HEK293 (cell line): ENCODE data around the gene UBXN6.

Experiments used
- CTCF ChIA-PET: fragments of 350-600 bp; formaldehyde crosslinking; extraction: SDS; loops from one replicate; lab custom pipeline; 2021; ENCODE audit warnings: antibody characterized with exemption; lab: Yijun Ruan, JAX
- POLR2A ChIA-PET: fragments of 300-600 bp; formaldehyde crosslinking; extraction: SDS; loops from one replicate; lab custom pipeline; 2020; ENCODE audit warnings: antibody characterized with exemption, inconsistent platforms; lab: Yijun Ruan, JAX
- H3K27ac ChIP-seq: fragments of 200-500 bp; sonication (Bioruptor generic); 2 replicates; pipeline ENCODE4 v1.5.1; 2014; ENCODE audit warnings: low read depth, low read length, control low read depth, inconsistent platforms; ENCODE audit errors: extremely low read depth
- H3K36me3 ChIP-seq, 2 experiments: fragments of 200-500 bp in 1 of 2; sonication (Bioruptor generic) in 1 of 2; 1 replicate in 1 of 2; 2 replicates in 1 of 2; pipeline ENCODE4 v1.5.1; 2014 to 2017; ENCODE audit warnings: inconsistent platforms in 2 of 2, low read length in 2 of 2; ENCODE audit not compliant: control insufficient read depth in 2 of 2, insufficient read depth in 1 of 2
- H3K4me1 ChIP-seq: fragments of 200-500 bp; sonication (Bioruptor generic); 2 replicates; pipeline ENCODE4 v1.5.1; 2014; ENCODE audit warnings: mild to moderate bottlenecking, low read length, inconsistent platforms; ENCODE audit not compliant: control insufficient read depth, insufficient read depth
- H3K4me3 ChIP-seq: 2 replicates; pipeline ENCODE4 v1.5.1; 2011; ENCODE audit warnings: low read depth, mild to moderate bottlenecking, control low read depth, low read length, moderate library complexity
- H3K9me3 ChIP-seq: fragments of 200-500 bp; sonication (Bioruptor generic); 2 replicates; pipeline ENCODE4 v1.5.1; 2014; ENCODE audit warnings: low read depth, low read length, inconsistent platforms; ENCODE audit not compliant: control insufficient read depth, insufficient read depth
- GLI4 ChIP-seq: fragments of 450-650 bp; formaldehyde crosslinking; IDR thresholded peaks from 2 replicates; pipeline ENCODE4 v1.5.1; 2016; ENCODE audit warnings: missing biosample characterization, missing genetic modification characterization
- YY2 ChIP-seq: fragments of 450-650 bp; formaldehyde crosslinking; IDR thresholded peaks from 2 replicates; pipeline ENCODE4 v1.5.1; 2016; ENCODE audit warnings: missing biosample characterization, missing genetic modification characterization
- ZBTB21 ChIP-seq: fragments of 450-650 bp; formaldehyde crosslinking; IDR thresholded peaks from 2 replicates; pipeline ENCODE4 v1.5.1; 2017; ENCODE audit warnings: missing biosample characterization, missing genetic modification characterization
- ZFP69B ChIP-seq: fragments of 450-650 bp; formaldehyde crosslinking; IDR thresholded peaks from 2 replicates; pipeline ENCODE4 v1.5.1; 2016; ENCODE audit warnings: missing biosample characterization, missing genetic modification characterization
- ZNF121 ChIP-seq: fragments of 450-650 bp; formaldehyde crosslinking; IDR thresholded peaks from 2 replicates; pipeline ENCODE4 v1.5.1; 2016; ENCODE audit warnings: missing biosample characterization, missing genetic modification characterization
- ZNF157 ChIP-seq: fragments of 450-650 bp; formaldehyde crosslinking; IDR thresholded peaks from 2 replicates; pipeline ENCODE4 v1.5.1; 2016; ENCODE audit warnings: missing biosample characterization, missing genetic modification characterization
- ZNF16 ChIP-seq: fragments of 450-650 bp; formaldehyde crosslinking; IDR thresholded peaks from 2 replicates; pipeline ENCODE4 v1.5.1; 2016; ENCODE audit warnings: low read depth, missing biosample characterization, missing genetic modification characterization
- ZNF202 ChIP-seq: fragments of 450-650 bp; formaldehyde crosslinking; IDR thresholded peaks from 2 replicates; pipeline ENCODE4 v1.5.1; 2016; ENCODE audit warnings: missing biosample characterization, missing genetic modification characterization, borderline replicate concordance
- ZNF366 ChIP-seq: fragments of 450-650 bp; formaldehyde crosslinking; conservative IDR thresholded peaks from 2 replicates; pipeline ENCODE4 v1.5.1; 2016; ENCODE audit warnings: missing biosample characterization, missing genetic modification characterization
- ZNF600 ChIP-seq: fragments of 450-650 bp; formaldehyde crosslinking; IDR thresholded peaks from 2 replicates; pipeline ENCODE4 v1.5.1; 2016; ENCODE audit warnings: missing biosample characterization, missing genetic modification characterization
- ZSCAN30 ChIP-seq: fragments of 450-650 bp; IDR thresholded peaks from 2 replicates; pipeline ENCODE4 v1.5.1; 2018; ENCODE audit warnings: missing biosample characterization, mild to moderate bottlenecking, missing genetic modification characterization, moderate library complexity
- TF ChIP-seq, protein P1 (sequence below): fragments of 450-650 bp; formaldehyde crosslinking; IDR thresholded peaks from 2 replicates; pipeline ENCODE4 v1.5.1; 2016; ENCODE audit warnings: missing biosample characterization, missing genetic modification characterization
- TF ChIP-seq, protein P2 (sequence below): fragments of 450-650 bp; formaldehyde crosslinking; IDR thresholded peaks from 2 replicates; pipeline ENCODE4 v1.5.1; 2016; ENCODE audit warnings: missing biosample characterization, missing genetic modification characterization
- TF ChIP-seq, protein P3 (sequence below): fragments of 450-650 bp; formaldehyde crosslinking; conservative IDR thresholded peaks from 2 replicates; pipeline ENCODE4 v1.5.1; 2016; ENCODE audit warnings: low read depth, missing biosample characterization, missing genetic modification characterization

The UBXN6 gene

DNA sequence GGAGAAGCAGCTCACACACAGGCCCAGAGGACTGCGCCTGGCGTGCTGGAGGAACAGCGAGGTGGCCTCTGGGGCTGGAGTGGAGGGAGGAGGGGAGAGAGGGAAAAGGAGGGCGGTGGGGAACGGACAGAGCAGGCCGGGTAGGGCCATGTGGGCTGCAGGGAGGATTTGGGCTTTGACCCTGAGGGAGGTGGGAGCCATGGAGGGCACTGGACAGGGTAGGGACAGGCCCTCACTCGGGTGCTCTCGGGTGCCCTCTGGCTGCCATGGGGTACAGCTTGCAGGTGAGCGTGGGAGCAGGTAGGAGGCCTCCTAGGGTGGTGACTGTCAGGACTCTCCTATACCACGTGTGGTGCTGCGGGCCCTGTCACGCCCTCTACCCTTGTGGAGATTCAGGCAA, 37.9 kb upstream of the UBXN6 start (continued):
- TF ChIP-seq ZNF366 (tag by site-specific recombination), result peak; percentile 51
- TF ChIP-seq ZFP69B, result no peak
- TF ChIP-seq ZNF16 (tag by site-specific recombination), result peak; percentile 53; the same call in 1 of the 2 replicates
- peak; percentile 65 for TF ChIP-seq ZNF600 (tag by site-specific recombination)

DNA sequence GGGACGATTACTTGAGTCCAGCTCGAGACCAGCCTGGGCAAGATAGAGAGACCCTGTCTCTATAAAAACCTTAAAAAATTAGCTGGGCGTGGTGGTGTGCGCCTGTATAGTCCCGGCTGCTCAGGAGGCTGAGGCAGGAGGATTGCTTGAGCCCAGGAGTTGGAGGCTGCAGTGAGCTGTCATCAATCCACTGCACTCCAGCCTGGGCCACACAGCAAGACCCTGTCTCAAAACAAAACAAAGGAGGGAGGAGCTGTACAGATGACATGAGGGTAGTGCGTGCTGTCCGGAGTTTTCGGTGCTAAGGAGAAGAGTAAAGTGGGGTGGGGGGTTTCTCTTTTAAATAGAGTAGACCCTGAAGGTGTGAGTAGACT, 37.1 kb upstream of the UBXN6 start:
- Histone ChIP-seq H3K4me3 (no peak overlapping the region), H3K4me1 (no peaks in the 10 kb centered on the region), H3K9me3 (no peaks in the 10 kb centered on the region), H3K27ac (no peak overlapping the region), H3K36me3 (peaks cover 34 to 86% of the 10 kb centered on the region in 2 experiments; a peak in 2 of 3 replicates)
- TF ChIP-seq ZNF121 (tag by site-specific recombination), result peak; percentile 92
- TF ChIP-seq ZBTB21, result no peak
- no peak for TF ChIP-seq ZNF157
- TF ChIP-seq, protein P1, sequence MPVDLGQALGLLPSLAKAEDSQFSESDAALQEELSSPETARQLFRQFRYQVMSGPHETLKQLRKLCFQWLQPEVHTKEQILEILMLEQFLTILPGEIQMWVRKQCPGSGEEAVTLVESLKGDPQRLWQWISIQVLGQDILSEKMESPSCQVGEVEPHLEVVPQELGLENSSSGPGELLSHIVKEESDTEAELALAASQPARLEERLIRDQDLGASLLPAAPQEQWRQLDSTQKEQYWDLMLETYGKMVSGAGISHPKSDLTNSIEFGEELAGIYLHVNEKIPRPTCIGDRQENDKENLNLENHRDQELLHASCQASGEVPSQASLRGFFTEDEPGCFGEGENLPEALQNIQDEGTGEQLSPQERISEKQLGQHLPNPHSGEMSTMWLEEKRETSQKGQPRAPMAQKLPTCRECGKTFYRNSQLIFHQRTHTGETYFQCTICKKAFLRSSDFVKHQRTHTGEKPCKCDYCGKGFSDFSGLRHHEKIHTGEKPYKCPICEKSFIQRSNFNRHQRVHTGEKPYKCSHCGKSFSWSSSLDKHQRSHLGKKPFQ (tag by site-specific recombination), result no peak
- TF ChIP-seq YY2 (tag by site-specific recombination), result no peak
- TF ChIP-seq, protein P2, sequence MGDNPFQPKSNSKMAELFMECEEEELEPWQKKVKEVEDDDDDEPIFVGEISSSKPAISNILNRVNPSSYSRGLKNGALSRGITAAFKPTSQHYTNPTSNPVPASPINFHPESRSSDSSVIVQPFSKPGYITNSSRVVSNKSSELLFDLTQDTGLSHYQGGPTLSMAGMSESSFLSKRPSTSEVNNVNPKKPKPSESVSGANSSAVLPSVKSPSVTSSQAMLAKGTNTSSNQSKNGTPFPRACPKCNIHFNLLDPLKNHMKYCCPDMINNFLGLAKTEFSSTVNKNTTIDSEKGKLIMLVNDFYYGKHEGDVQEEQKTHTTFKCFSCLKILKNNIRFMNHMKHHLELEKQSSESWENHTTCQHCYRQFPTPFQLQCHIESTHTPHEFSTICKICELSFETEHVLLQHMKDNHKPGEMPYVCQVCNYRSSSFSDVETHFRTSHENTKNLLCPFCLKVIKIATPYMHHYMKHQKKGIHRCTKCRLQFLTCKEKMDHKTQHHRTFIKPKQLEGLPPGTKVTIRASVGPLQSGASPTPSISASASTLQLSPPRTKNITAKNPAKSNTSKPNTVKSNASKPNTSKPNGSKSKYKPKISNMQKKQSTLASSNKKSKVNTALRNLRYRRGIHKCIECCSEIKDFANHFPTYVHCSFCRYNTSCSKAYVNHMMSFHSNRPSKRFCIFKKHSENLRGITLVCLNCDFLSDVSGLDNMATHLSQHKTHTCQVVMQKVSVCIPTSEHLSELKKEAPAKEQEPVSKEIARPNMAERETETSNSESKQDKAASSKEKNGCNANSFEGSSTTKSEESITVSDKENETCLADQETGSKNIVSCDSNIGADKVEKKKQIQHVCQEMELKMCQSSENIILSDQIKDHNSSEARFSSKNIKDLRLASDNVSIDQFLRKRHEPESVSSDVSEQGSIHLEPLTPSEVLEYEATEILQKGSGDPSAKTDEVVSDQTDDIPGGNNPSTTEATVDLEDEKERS (tag by site-specific recombination), result no peak
- CTCF ChIA-PET, result interaction anchor here (0.5 to 1.9 kb wide), 4 partner anchors 29 to 141 kb away, joined by 4 to 6 read pairs (median 4); no protein-coding TSS in a partner anchor
- POLR2A ChIA-PET, result interaction anchor here (1.3 kb wide), 1 partner anchor 23 kb away, joined by 4 read pairs; the partner anchor contains the start of gene HDGFL2

DNA sequence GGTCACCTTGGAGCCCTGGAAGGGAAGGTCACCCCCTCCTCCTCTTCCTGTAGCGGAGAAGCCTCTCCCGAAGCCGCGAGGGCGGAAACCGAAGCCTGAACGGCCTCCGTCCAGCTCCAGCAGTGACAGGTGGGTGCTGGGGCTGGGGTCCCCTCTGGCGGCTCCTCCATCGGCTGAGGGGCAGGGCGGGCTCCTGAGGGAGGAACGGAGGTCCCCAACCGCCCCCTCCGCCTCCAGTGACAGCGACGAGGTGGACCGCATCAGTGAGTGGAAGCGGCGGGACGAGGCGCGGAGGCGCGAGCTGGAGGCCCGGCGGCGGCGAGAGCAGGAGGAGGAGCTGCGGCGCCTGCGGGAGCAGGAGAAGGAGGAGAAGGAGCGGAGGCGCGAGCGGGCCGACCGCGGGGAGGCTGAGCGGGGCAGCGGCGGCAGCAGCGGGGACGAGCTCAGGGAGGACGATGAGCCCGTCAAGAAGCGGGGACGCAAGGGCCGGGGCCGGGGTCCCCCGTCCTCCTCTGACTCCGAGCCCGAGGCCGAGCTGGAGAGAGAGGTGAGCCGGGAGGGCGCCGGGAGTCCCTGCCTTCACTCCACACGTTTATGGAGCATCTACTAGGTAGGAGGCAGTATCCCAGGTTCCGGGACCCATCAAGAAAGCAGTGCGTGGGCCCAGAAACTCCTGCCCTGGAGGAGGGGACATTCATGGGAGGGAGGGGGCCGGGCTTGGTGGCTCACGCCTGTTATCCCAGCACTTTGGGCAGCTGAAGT, 36.5 kb upstream of the UBXN6 start:
- ChIA-PET POLR2A (interaction anchor here (0.5 to 1.3 kb wide), 2 partner anchors 10 to 22 kb away, joined by 4 to 5 read pairs; partner anchors contain the start of gene HDGFL2), CTCF (interaction anchor here (1.9 kb wide), 1 partner anchor 142 kb away, joined by 6 read pairs; no protein-coding TSS in a partner anchor)
- peaks cover 38 to 91% of the 10 kb centered on the region in 2 experiments; a peak in 2 of 3 replicates for H3K36me3 ChIP-seq
- no peaks in the 10 kb centered on the region for H3K9me3 ChIP-seq
- H3K4me1 ChIP-seq, result no peaks in the 10 kb centered on the region
- no peak overlapping the region for H3K4me3 ChIP-seq
- H3K27ac ChIP-seq, result no peak overlapping the region
- TF ChIP-seq ZNF202 (no peak), GLI4 (tag by site-specific recombination) (no peak)

DNA sequence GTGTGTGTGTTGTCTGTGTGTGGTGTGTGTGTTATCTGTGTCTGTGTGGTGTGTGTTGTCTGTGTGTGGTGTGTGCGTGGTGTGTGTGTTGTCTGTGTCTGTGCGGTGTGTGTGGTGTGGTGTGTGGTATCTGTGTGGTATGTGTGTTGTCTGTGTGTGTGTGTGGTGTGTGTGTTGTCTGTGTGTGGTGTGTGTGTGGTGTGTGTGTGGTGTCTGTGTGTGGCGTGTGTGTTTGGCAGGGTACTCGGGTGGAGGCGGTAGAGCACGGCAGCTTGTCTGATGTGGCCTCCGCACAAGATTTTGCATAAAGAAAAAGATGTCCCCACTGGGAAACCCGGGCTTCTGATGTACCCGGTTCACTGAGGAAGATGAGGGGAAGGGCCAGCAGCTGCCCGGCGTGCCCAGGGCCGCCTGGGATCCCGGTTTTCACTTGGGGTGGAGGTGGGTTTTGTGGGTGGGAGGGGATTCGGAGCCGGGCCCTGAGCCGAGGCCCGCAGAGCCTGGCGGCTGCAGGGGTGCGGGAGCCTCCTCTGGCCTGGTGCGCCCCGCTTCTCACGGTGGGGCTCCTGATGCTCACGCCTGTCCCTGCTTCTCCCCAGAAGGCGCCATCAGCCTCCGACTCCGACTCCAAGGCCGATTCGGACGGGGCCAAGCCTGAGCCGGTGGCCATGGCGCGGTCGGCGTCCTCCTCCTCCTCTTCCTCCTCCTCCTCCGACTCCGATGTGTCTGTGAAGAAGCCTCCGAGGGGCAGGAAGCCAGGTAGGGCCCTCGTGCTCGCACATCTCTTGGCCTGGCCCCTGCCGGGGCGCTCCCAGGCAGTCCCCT, 35.7 kb upstream of the UBXN6 start:
- Histone ChIP-seq H3K4me1 (no peaks in the 10 kb centered on the region), H3K4me3 (no peak overlapping the region), H3K9me3 (no peaks in the 10 kb centered on the region), H3K27ac (no peak overlapping the region), H3K36me3 (peaks cover 42 to 91% of the 10 kb centered on the region in 2 experiments; a peak in 2 of 3 replicates)
- POLR2A ChIA-PET, result interaction anchor here (0.5 kb wide), 1 partner anchor 10 kb away, joined by 5 read pairs; no protein-coding TSS in a partner anchor
- CTCF ChIA-PET, result no interaction called here
- no peak for TF ChIP-seq ZSCAN30 (tag by site-specific recombination)
- TF ChIP-seq, protein P3, sequence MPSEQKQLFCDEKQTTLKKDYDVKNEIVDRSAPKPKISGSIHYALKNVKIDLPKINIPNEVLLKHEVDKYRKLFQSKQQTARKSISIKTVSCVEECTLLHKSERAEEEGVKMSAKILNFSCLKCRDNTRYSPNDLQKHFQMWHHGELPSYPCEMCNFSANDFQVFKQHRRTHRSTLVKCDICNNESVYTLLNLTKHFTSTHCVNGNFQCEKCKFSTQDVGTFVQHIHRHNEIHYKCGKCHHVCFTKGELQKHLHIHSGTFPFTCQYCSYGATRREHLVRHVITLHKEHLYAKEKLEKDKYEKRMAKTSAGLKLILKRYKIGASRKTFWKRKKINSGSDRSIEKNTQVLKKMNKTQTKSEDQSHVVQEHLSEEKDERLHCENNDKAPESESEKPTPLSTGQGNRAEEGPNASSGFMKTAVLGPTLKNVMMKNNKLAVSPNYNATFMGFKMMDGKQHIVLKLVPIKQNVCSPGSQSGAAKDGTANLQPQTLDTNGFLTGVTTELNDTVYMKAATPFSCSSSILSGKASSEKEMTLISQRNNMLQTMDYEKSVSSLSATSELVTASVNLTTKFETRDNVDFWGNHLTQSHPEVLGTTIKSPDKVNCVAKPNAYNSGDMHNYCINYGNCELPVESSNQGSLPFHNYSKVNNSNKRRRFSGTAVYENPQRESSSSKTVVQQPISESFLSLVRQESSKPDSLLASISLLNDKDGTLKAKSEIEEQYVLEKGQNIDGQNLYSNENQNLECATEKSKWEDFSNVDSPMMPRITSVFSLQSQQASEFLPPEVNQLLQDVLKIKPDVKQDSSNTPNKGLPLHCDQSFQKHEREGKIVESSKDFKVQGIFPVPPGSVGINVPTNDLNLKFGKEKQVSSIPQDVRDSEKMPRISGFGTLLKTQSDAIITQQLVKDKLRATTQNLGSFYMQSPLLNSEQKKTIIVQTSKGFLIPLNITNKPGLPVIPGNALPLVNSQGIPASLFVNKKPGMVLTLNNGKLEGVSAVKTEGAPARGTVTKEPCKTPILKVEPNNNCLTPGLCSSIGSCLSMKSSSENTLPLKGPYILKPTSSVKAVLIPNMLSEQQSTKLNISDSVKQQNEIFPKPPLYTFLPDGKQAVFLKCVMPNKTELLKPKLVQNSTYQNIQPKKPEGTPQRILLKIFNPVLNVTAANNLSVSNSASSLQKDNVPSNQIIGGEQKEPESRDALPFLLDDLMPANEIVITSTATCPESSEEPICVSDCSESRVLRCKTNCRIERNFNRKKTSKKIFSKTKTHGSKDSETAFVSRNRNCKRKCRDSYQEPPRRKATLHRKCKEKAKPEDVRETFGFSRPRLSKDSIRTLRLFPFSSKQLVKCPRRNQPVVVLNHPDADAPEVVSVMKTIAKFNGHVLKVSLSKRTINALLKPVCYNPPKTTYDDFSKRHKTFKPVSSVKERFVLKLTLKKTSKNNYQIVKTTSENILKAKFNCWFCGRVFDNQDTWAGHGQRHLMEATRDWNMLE (tag by site-specific recombination), result no peak
